HCEC 1CT (cell line): ENCODE data around the gene OVAAL.

Source experiments
- DNase-seq: peaks from one replicate; pipeline ENCODE4 v3.0.0-alpha.2; 2017

The OVAAL gene

DNA sequence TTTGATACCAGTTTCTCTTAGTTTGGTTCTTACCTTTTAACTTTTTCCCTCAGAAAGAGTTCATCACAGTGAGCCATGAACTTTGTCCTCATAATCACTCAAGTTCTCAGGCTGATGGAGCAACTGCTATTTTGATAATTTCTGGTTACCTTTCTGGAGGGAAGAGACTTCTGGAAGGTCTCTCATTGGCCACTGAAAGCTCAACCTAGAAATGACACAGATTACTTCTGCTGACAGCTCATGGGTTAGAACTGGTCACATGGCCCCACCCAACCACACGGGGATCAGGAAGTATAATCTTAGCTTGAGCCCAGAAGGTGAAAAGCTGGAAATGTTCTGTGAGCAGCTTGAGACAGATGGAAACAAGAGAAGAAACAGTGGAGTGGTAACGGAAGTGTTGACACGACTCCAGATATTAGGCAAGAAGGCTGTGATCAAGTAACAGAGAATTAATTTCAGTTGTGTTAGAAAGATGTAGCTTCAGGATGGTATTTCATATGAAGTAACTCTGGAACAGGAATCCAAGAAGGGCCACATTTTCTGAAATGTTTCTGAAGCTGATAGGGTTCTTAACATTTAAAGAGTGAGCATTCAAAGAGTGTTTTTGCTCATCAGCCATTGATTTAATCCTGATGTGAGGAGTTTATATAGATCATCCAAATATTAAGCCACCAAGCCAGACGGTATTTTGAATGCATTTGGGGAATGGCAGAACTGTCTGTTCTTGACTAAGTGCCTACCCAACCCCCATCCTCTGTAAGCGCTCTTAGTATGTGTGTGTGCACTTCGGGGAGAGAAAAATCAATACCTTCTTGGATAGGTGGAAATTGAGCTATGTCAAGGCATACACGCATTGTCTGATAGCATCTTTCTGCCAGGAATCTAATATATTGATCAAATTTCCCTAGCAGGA lies 51.1 kb downstream of the OVAAL start:
- DNase-seq = peak; percentile 46

DNA sequence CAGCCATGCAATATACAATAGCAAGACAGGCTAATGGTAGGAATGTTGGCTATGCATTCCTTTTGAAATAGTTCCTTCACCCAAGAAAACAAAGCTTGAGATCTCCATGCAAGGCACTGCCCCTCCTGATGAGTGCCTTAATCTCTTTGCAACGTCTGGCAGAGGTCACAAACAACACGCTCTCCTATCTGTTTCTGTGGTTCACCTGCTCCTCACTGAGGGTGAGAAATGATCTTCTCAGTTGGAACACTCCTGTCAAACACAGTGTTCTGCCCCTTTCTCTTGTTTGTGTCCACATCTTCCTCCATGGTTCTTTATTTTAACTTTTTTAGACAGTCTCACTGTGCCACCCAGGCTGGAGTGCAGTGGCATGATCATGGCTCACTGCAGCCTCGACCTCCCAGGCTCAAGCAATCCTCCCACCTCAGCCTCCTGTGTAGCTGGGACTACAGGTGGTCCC lies 51.8 kb downstream of the OVAAL start:
- no peak for DNase-seq

DNA sequence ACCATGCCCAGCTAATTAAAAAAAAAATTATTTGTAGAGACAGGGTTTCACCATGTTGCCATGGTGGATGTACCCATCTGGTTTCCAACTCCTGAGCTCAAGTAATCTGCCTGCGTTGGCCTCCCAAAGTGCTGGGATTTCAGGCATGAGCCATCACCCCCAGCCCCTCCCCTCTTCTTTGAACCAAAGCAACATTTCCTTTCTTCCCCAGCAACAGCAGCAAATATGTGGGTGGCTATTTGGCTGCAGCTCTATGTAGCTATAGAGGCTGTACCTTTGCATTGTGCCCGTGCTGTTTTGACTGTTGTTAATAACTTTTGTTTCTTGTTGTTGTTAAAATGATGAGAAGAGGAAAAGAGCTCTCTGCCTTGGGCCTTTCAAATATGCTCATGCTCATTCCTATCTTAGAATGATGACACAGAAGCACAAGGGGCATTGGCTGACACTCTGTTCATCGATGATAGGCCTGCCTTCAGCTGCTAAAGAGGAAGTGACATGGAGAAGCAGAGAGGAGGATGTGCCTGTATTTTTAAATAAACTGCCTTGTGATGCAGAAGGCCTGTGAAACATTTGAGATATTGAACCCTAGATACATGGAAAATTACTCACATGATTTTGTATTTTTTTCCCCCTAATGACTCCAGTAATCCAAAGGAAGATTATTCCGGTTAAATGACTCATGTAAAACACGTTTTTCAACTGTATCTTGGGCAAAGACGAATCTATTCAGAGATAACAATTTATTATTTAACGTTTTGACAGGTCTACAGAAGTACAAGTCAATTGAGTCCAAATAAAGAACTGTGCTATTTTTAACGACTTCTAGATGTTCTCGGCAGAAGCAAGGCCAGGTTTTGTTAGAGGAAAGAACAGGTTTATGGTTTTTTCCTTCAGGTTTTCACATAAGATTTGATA lies 52.5 kb downstream of the OVAAL start:
- DNase-seq = peak; percentile 63

DNA sequence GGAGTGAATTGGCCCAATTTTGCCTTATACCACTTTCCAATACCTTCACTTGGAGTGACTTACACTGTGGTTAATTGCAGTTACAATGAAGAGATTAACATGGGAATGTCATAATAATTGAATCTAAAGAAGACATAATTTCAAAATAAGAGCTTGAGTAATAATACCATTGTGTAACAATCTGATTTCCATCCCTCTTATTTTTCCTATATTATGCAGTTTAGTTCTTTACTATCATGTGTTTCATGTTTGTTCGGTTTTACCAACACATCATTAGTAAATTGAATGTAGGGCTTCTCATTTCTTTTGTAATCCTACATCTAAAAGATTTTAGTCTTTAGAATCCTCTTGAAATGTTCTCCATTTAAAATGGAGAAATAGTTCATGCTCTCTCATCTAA lies 53.9 kb downstream of the OVAAL start:
- no peak for DNase-seq

DNA sequence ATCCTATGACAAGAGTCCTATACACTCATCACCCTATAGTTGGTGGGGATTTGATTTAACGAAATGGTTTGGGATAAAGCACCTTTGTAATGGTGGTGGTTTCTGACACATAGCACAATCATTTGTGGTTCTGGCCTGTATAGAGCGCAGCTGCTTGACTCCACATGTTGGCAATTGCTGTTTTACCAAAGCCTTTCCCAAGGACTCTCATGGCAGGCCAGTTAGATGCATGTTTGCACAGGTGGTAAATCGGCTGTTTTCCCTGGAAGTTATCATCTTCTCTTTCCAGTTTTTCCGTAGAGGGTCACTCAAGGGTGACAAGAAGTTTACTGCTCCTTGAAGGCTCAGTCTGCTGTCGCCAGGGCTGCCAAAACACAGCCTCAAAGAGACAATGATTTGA lies 56.0 kb downstream of the OVAAL start:
- no peak for DNase-seq

DNA sequence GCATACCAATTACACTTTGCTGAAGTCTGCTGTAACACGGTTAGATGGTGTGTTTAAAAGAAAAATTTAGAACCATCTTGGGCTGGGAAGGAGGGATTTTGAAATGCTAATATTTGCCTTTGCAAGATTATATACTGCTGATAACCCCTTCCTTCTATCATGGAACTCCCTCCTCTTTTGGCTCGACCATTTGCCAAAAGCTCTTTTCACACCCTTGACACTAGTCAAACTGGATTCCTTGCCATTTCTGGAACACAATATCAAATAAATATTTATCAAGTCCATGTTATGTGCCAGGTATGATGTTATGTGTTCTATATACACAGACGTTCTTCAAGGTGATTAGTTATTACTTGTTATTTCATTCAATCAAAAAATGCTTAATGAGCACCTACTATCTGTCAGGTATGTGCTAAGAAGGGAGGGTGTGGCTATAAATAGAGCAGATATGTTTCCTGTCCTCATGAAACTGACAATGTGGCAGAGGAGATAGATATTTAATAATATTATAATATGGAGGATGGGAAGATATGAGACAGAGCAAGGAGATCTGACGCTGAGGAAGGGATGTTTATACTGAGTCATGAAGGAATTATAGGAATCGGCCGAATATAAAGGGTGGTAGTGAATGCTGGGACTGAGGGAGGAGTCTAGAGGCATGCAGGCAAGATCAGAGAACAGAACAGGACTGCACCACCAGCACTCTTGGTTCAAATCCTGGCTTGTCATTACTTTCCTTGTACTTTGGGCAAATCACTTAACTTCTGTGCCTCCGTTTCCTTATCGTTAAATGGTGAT lies 56.9 kb downstream of the OVAAL start:
- peak; percentile 20 for DNase-seq
